Right lobe of liver (tissue), 4 donors: ENCODE results near the gene NPR3.

Experiments used
- CTCF ChIP-seq, 4 donors: fragments of 200-600 bp in 3 of 4; fragments of 450-650 bp in 1 of 4; IDR thresholded peaks; one replicate each; pipeline versions ENCODE4 v1.5.1 to v1.8.0; 2016 to 2022; ENCODE audit warnings: antibody characterized with exemption in 4 of 4, mild to moderate bottlenecking in 2 of 4
- POLR2A ChIP-seq: fragments of 450-650 bp; IDR thresholded peaks from one replicate; pipeline ENCODE4 v1.6.1; 2017; ENCODE audit warnings: antibody characterized with exemption, mild to moderate bottlenecking
- donor health status: DM: no; HTN: no; CAD: no.
- donor health status: DM: no; HTN: no; CAD: no.
- donor health status: DM: no; HTN: yes; CAD: no.

GRCh38 chr5:32812399-32812798 is 101.3 kb downstream of the NPR3 start:
- TF ChIP-seq POLR2A (no peak), CTCF (IDR thresholded peaks at IDR 0.05) (no peak)
